SU-DHL-6 (cell line): ENCODE results near the gene TPH2.

Experiments
- CTCF ChIP-seq: fragments of 200-600 bp; sonication (generic); IDR thresholded peaks from one replicate; pipeline ENCODE4 v1.5.1; 2017; ENCODE audit warnings: antibody characterized with exemption, mild to moderate bottlenecking, low read length, moderate library complexity; ENCODE audit not compliant: insufficient read depth, poor library complexity, severe bottlenecking
- EZH2phosphoT487 ChIP-seq: fragments of 200-600 bp; sonication (generic), shearing (Covaris generic); conservative IDR thresholded peaks from 2 replicates; pipeline ENCODE4 v1.6.1; 2018; ENCODE audit warnings: mild to moderate bottlenecking, antibody characterized with exemption, low read length, moderate library complexity, mixed read lengths

DNA sequence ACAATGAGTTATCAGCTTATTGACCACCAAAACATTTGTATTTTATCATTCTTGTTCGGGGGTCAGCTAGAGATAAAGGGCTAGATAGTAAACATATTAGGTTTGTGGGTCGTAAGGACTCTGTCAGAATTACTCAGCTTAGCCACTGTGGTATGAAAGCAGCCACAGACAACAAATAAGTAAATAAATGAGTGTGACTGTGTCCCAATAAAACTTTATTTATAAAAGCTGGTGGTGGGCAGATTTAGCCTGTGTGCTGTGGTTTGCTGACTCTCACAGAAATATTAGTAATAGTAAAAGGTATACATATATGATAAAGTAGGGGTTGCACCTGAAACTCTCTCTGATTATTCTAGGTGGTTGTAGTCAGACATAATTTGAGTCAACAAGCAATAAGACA, 56.1 kb downstream of the TPH2 start:
- TF ChIP-seq CTCF (no peak), EZH2phosphoT487 (no peak)
